ENCODE measurements around the gene AP4S1.
"Not testable (repeated sequence)": the region's sequence is repeated elsewhere in the genome, so short reads cannot be mapped to it uniquely, and the experiment has no call there.

AP4S1 gene

GRCh38 chr14:31084385-31084784 lies 58.9 kb downstream of the AP4S1 start:
- no peak for DNase-seq

GRCh38 chr14:31085027-31085426 lies 59.6 kb downstream of the AP4S1 start:
- no peak for DNase-seq

- DNase-seq = not testable (repeated sequence)
These were observed 61.0 kb downstream of the AP4S1 start for GRCh38 chr14:31086466-31086865.

- peak in 2 of 56 donors; percentile 3 to 8 for DNase-seq
These were observed 65.7 kb downstream of the AP4S1 start for GRCh38 chr14:31090883-31091764.

- no peak for DNase-seq
These were observed 66.8 kb downstream of the AP4S1 start for GRCh38 chr14:31092160-31092708.

GRCh38 chr14:31093884-31094839 lies 68.7 kb downstream of the AP4S1 start:
- not testable (repeated sequence) for DNase-seq

- DNase-seq = not testable (repeated sequence)
These were observed 70.4 kb downstream of the AP4S1 start for GRCh38 chr14:31095817-31096216.

- DNase-seq = no peak
These were observed 70.8 kb downstream of the AP4S1 start for GRCh38 chr14:31096255-31096654.

- DNase-seq = no peak
These were observed 71.6 kb downstream of the AP4S1 start for GRCh38 chr14:31097081-31097480.

- DNase-seq = no peak
These were observed 81.3 kb downstream of the AP4S1 start for GRCh38 chr14:31106768-31107167.

GRCh38 chr14:31109257-31109656 lies 83.8 kb downstream of the AP4S1 start:
- DNase-seq = no peak

GRCh38 chr14:31110872-31111271 lies 85.4 kb downstream of the AP4S1 start:
- no peak for DNase-seq

- DNase-seq = no peak
These were observed 88.3 kb downstream of the AP4S1 start for GRCh38 chr14:31113794-31114193.

GRCh38 chr14:31118892-31119291 lies 93.4 kb downstream of the AP4S1 start:
- no peak for DNase-seq

- no peak for DNase-seq
These were observed 96.7 kb downstream of the AP4S1 start for GRCh38 chr14:31122098-31122611.

- no peak for DNase-seq
These were observed 97.5 kb downstream of the AP4S1 start for GRCh38 chr14:31122921-31123320.

- no peak for DNase-seq
These were observed 98.7 kb downstream of the AP4S1 start for GRCh38 chr14:31124197-31124596.

- no peak for DNase-seq
These were observed 99.8 kb downstream of the AP4S1 start for GRCh38 chr14:31125231-31125630.

GRCh38 chr14:31126680-31127079 lies 101.2 kb downstream of the AP4S1 start:
- DNase-seq = no peak

- DNase-seq = no peak
These were observed 102.2 kb downstream of the AP4S1 start for GRCh38 chr14:31127690-31128089.
